Measurements from ENCODE around the gene HHIPL1. TPM values are rescaled to one million over a fixed set of nuclear protein-coding genes. Genes with fewer than 3 reads are reported as not detected.

HHIPL1 gene
- total RNA-seq, 2 donors from 2014 or later: 0.44 to 0.93 TPM

- no peak for DNase-seq
- no peaks in the 10 kb centered on the region for H3K27me3 ChIP-seq
- no peaks in the 10 kb centered on the region for H3K36me3 ChIP-seq
- intact Hi-C loops (cut with DNase I): no loop called here
- no peaks in the 10 kb centered on the region for H3K4me1 ChIP-seq
- no peaks in the 10 kb centered on the region for H3K9me3 ChIP-seq
- no peak overlapping the region for H3K27ac ChIP-seq
- no peak for TF ChIP-seq CTCF (IDR thresholded peaks at IDR 0.05)
- no peak overlapping the region for H3K4me3 ChIP-seq
- H3K9ac ChIP-seq (ENCODE audit: low read depth in 2 of 2, low read length in 2 of 2): no peak overlapping the region
Measured at GRCh38 chr14:99675382-99675835, 30.5 kb downstream of the HHIPL1 start.

- H3K9me3 ChIP-seq: no peaks in the 10 kb centered on the region
- no peaks in the 10 kb centered on the region for H3K27me3 ChIP-seq
- no peak overlapping the region for H3K9ac ChIP-seq (ENCODE audit: low read depth in 2 of 2, low read length in 2 of 2)
- H3K4me1 ChIP-seq: no peaks in the 10 kb centered on the region
- TF ChIP-seq CTCF (IDR thresholded peaks at IDR 0.05): no peak
- no peak overlapping the region for H3K4me3 ChIP-seq
- DNase-seq: no peak
- H3K27ac ChIP-seq: no peak overlapping the region
- H3K36me3 ChIP-seq: no peaks in the 10 kb centered on the region
- intact Hi-C loops (cut with DNase I): no loop called here
Measured at GRCh38 chr14:99675951-99676350, 31.0 kb downstream of the HHIPL1 start.

- no peak for DNase-seq
Measured at GRCh38 chr14:99676657-99677056, 31.7 kb downstream of the HHIPL1 start.

GRCh38 chr14:99677231-99678140, 32.6 kb downstream of the HHIPL1 start:
- no peak for DNase-seq
- H3K27ac ChIP-seq: no peak overlapping the region

More at GRCh38 chr14:99676657-99677056, 31.7 kb downstream of the HHIPL1 start:
- Histone ChIP-seq H3K9me3 (no peaks in the 10 kb centered on the region), H3K9ac (ENCODE audit: low read depth in 2 of 2, low read length in 2 of 2) (no peak overlapping the region), H3K27ac (no peak overlapping the region), H3K27me3 (no peaks in the 10 kb centered on the region), H3K4me1 (no peaks in the 10 kb centered on the region), H3K4me3 (no peak overlapping the region), H3K36me3 (no peaks in the 10 kb centered on the region)
- TF ChIP-seq CTCF (IDR thresholded peaks at IDR 0.05): no peak
- intact Hi-C loops (cut with DNase I): no loop called here

GRCh38 chr14:99678198-99678597, 33.3 kb downstream of the HHIPL1 start:
- H3K36me3 ChIP-seq: no peaks in the 10 kb centered on the region
- no peak overlapping the region for H3K27ac ChIP-seq
- no peak overlapping the region for H3K4me3 ChIP-seq
- H3K27me3 ChIP-seq: no peaks in the 10 kb centered on the region
- H3K4me1 ChIP-seq: peaks cover 4% of the 10 kb centered on the region
- intact Hi-C loops (cut with DNase I): no loop called here
- no peaks in the 10 kb centered on the region for H3K9me3 ChIP-seq
- DNase-seq: no peak
- no peak overlapping the region for H3K9ac ChIP-seq (ENCODE audit: low read depth in 2 of 2, low read length in 2 of 2)
- TF ChIP-seq CTCF (IDR thresholded peaks at IDR 0.05): no peak

More at GRCh38 chr14:99677231-99678140, 32.6 kb downstream of the HHIPL1 start:
- Histone ChIP-seq H3K4me1 (no peaks in the 10 kb centered on the region), H3K4me3 (no peak overlapping the region), H3K9me3 (no peaks in the 10 kb centered on the region), H3K9ac (ENCODE audit: low read depth in 2 of 2, low read length in 2 of 2) (no peak overlapping the region), H3K36me3 (no peaks in the 10 kb centered on the region), H3K27me3 (no peaks in the 10 kb centered on the region)
- no peak for TF ChIP-seq CTCF (IDR thresholded peaks at IDR 0.05)
- intact Hi-C loops (cut with DNase I): no loop called here
